ENCODE results near the gene CCL20. TPM values are rescaled to one million over a fixed set of nuclear protein-coding genes. Genes with fewer than 3 reads are reported as not detected.
A peak's percentile ranks its signal among the peaks of the same experiment; 100 is the strongest.

CCL20 gene
- total RNA-seq, 2 donors from 2014 or later: 24.3 to 39.7 TPM

GRCh38 chr2:227855440-227855839 is 41.8 kb downstream of the CCL20 start:
- no peaks in the 10 kb centered on the region for H3K9me3 ChIP-seq (ENCODE audit: control insufficient read depth, low read length, poor library complexity, severe bottlenecking)
- H3K4me3 Mint-ChIP-seq: no peak overlapping the region
- H3K27me3 Mint-ChIP-seq: no peaks in the 10 kb centered on the region
- peak; percentile 61 for ATAC-seq
- no peak for DNase-seq
- peak overlapping the region; percentile 100 for H3K27ac Mint-ChIP-seq
- peaks cover 15% of the 10 kb centered on the region for H3K4me1 Mint-ChIP-seq
- H3K36me3 Mint-ChIP-seq (ENCODE audit: low read depth): no peaks in the 10 kb centered on the region

- Mint-ChIP-seq H3K36me3 (ENCODE audit: low read depth) (no peaks in the 10 kb centered on the region), H3K27me3 (no peaks in the 10 kb centered on the region), H3K27ac (peak overlapping the region; percentile 34), H3K4me1 (peaks cover 15% of the 10 kb centered on the region), H3K4me3 (no peak overlapping the region)
- ATAC-seq (no peak), DNase-seq (no peak)
- no peaks in the 10 kb centered on the region for H3K9me3 ChIP-seq (ENCODE audit: control insufficient read depth, low read length, poor library complexity, severe bottlenecking)
Measured at GRCh38 chr2:227856697-227857096, 43.1 kb downstream of the CCL20 start.

GRCh38 chr2:227860221-227860641 is 46.6 kb downstream of the CCL20 start:
- no peaks in the 10 kb centered on the region for H3K9me3 ChIP-seq (ENCODE audit: control insufficient read depth, low read length, poor library complexity, severe bottlenecking)
- DNase-seq (no peak), ATAC-seq (no peak)
- H3K27ac Mint-ChIP-seq: peak overlapping the region; percentile 93
- H3K4me1 Mint-ChIP-seq: peaks cover 12% of the 10 kb centered on the region
- peak overlapping the region; percentile 8 for H3K4me3 Mint-ChIP-seq
- H3K27me3 Mint-ChIP-seq: no peaks in the 10 kb centered on the region
- H3K36me3 Mint-ChIP-seq (ENCODE audit: low read depth): no peaks in the 10 kb centered on the region

- Mint-ChIP-seq H3K36me3 (ENCODE audit: low read depth) (no peaks in the 10 kb centered on the region), H3K27ac (peak overlapping the region; percentile 93), H3K4me1 (peaks cover 9% of the 10 kb centered on the region), H3K27me3 (no peaks in the 10 kb centered on the region), H3K4me3 (no peak overlapping the region)
- no peaks in the 10 kb centered on the region for H3K9me3 ChIP-seq (ENCODE audit: control insufficient read depth, low read length, poor library complexity, severe bottlenecking)
- DNase-seq (no peak), ATAC-seq (no peak)
Measured at GRCh38 chr2:227861011-227861410, 47.4 kb downstream of the CCL20 start.

GRCh38 chr2:227862227-227862740 is 48.6 kb downstream of the CCL20 start:
- no peaks in the 10 kb centered on the region for H3K9me3 ChIP-seq (ENCODE audit: control insufficient read depth, low read length, poor library complexity, severe bottlenecking)
- ATAC-seq (peak; percentile 77), DNase-seq (peak in 1 of 3 donors; percentile 32)
- H3K27me3 Mint-ChIP-seq: no peaks in the 10 kb centered on the region
- peak overlapping the region; percentile 24 for H3K27ac Mint-ChIP-seq
- no peaks in the 10 kb centered on the region for H3K36me3 Mint-ChIP-seq (ENCODE audit: low read depth)
- H3K4me1 Mint-ChIP-seq: peaks cover 11% of the 10 kb centered on the region
- no peak overlapping the region for H3K4me3 Mint-ChIP-seq

- no peak for DNase-seq
- H3K4me3 Mint-ChIP-seq: no peak overlapping the region
Measured at GRCh38 chr2:227862741-227863588, 49.3 kb downstream of the CCL20 start.

GRCh38 chr2:227864161-227864756 is 50.6 kb downstream of the CCL20 start:
- no peaks in the 10 kb centered on the region for H3K27me3 Mint-ChIP-seq
- no peak for ATAC-seq
- no peaks in the 10 kb centered on the region for H3K36me3 Mint-ChIP-seq (ENCODE audit: low read depth)
- no peak overlapping the region for H3K4me3 Mint-ChIP-seq
- H3K4me1 Mint-ChIP-seq: peaks cover 11% of the 10 kb centered on the region
- no peak for DNase-seq
- H3K9me3 ChIP-seq (ENCODE audit: control insufficient read depth, low read length, poor library complexity, severe bottlenecking): no peaks in the 10 kb centered on the region
- H3K27ac Mint-ChIP-seq: peak overlapping the region; percentile 77

More at GRCh38 chr2:227862741-227863588, 49.3 kb downstream of the CCL20 start:
- no peaks in the 10 kb centered on the region for H3K9me3 ChIP-seq (ENCODE audit: control insufficient read depth, low read length, poor library complexity, severe bottlenecking)
- Mint-ChIP-seq H3K27me3 (no peaks in the 10 kb centered on the region), H3K4me1 (peaks cover 11% of the 10 kb centered on the region), H3K27ac (peak overlapping the region; percentile 77), H3K36me3 (ENCODE audit: low read depth) (no peaks in the 10 kb centered on the region)
- ATAC-seq: no peak

- DNase-seq (no peak), ATAC-seq (no peak)
- Mint-ChIP-seq H3K4me3 (no peak overlapping the region), H3K27me3 (peaks cover 4% of the 10 kb centered on the region), H3K27ac (peak overlapping the region; percentile 49), H3K4me1 (peaks cover 14% of the 10 kb centered on the region), H3K36me3 (ENCODE audit: low read depth) (no peaks in the 10 kb centered on the region)
- no peaks in the 10 kb centered on the region for H3K9me3 ChIP-seq (ENCODE audit: control insufficient read depth, low read length, poor library complexity, severe bottlenecking)
Measured at GRCh38 chr2:227865291-227865690, 51.6 kb downstream of the CCL20 start.

Other genes starting within 250 kb of the CCL20 start
- gene SCYGR2, start 214.9 kb upstream of the CCL20 start, total RNA-seq: not detected
- gene SCYGR3, start 199.0 kb upstream of the CCL20 start, total RNA-seq: not detected
- gene SCYGR4, start 196.3 kb upstream of the CCL20 start, total RNA-seq: under 1 TPM in 1 of 2 donors, not detected in 1; 0.99 TPM
- not detected for gene SCYGR5, start 147.0 kb upstream of the CCL20 start, total RNA-seq
- gene SLC19A3, start 95.8 kb upstream of the CCL20 start, total RNA-seq: not detected
- not detected for gene SCYGR6, start 89.1 kb upstream of the CCL20 start, total RNA-seq
- gene SCYGR7, start 85.5 kb upstream of the CCL20 start, total RNA-seq: not detected
- gene SCYGR8, start 67.9 kb upstream of the CCL20 start, total RNA-seq: not detected
- gene DAW1, start 57.8 kb downstream of the CCL20 start, total RNA-seq: not detected

Data from T-helper 17 cell (primary cell).